GM12865 (cell line): Measurements from ENCODE around the gene DNAH9.

Experiments
- DNase-seq: peaks from one replicate; pipeline ENCODE4 v3.0.0; 2010; ENCODE audit warnings: low read depth
- H3K4me3 ChIP-seq: 2 replicates; pipeline ENCODE4 v1.5.1; 2011; ENCODE audit warnings: mild to moderate bottlenecking, low read depth, low read length, control low read depth
- TF ChIP-seq, protein P1 (sequence below): IDR thresholded peaks from 2 replicates; pipeline ENCODE4 v1.5.1; 2011; ENCODE audit warnings: low read length, control low read depth, low read depth, inconsistent platforms; ENCODE audit not compliant: insufficient read depth; ENCODE audit errors: missing control alignments

DNAH9 gene

DNA sequence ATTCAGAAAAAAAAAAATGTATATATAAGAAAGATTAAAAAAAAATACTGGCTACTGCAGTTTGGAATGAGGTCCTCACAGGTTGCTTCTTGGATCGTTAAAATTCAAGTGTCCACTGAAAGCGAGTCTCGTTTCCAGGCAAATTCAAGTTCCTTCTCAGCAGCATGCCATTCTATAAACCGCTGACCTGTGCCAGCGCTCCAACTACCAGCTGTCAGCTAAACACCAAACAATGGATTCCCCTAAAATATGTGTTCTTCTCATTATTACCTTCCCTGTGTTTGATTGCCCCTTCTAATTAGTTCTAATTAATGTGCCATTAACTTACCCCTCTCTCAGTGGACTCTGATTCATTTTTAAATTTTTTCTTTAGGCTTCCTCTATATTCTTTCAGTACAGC lies 92.4 kb downstream of the DNAH9 start:
- DNase-seq = no peak
- H3K4me3 ChIP-seq = no peak overlapping the region
- TF ChIP-seq, protein P1, sequence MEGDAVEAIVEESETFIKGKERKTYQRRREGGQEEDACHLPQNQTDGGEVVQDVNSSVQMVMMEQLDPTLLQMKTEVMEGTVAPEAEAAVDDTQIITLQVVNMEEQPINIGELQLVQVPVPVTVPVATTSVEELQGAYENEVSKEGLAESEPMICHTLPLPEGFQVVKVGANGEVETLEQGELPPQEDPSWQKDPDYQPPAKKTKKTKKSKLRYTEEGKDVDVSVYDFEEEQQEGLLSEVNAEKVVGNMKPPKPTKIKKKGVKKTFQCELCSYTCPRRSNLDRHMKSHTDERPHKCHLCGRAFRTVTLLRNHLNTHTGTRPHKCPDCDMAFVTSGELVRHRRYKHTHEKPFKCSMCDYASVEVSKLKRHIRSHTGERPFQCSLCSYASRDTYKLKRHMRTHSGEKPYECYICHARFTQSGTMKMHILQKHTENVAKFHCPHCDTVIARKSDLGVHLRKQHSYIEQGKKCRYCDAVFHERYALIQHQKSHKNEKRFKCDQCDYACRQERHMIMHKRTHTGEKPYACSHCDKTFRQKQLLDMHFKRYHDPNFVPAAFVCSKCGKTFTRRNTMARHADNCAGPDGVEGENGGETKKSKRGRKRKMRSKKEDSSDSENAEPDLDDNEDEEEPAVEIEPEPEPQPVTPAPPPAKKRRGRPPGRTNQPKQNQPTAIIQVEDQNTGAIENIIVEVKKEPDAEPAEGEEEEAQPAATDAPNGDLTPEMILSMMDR = no peak

DNA sequence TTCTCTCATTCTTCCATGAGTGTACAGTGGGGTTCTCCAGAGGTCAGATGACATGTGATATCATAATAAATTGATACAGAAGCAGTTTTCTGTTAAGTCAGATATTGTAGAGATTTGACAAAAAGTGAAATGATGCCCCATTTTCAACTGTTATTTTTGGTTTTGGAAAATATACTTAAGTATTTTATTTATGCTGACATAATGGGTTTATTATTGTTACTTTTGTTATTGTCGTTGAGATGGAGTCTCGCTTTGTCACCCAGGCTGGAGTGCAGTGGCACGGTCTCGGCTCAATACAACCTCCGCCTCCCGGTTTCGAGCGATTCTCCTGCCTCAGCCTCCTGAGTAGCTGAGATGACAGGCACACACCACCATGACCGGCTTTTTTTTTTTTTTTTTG lies 94.4 kb downstream of the DNAH9 start:
- TF ChIP-seq, protein P1 = no peak
- no peak overlapping the region for H3K4me3 ChIP-seq
- no peak for DNase-seq

DNA sequence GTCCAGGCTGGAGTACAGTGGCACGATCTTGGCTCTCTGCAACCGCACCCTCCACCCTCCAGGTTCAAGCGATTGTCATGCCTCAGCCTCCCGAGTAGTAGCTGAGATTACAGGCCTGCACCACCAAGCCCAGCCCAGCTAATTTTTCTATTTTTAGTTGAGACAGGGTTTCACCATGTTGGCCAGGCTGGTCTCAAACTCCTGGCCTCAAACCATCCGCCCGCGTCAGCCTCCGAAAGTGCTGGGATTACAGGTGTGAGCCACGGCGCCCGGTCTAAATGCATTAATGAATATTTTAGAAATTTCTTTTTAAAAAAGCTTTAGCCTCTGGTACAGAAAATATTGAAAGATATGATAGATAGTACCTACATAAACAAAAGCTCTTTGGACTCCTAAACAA lies 95.0 kb downstream of the DNAH9 start:
- H3K4me3 ChIP-seq = no peak overlapping the region
- TF ChIP-seq, protein P1 = no peak
- no peak for DNase-seq

DNA sequence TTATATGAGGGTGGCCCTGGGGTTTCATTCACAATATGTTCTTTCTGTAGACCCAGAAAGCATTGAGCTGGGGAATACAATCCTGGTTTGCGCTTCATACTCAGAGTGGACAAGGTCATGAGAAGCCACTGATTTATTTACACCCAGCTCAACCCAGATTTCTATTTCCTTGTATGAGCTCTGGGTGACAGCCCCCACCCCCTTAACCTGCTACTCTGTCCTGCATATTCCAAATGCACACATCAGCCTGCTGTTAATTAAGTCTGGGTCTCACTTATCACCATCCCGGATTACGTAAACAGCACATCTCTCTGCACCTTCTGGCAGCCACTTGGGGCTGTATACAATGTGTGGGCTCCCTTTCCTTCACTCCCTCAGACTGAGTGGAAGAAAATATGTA lies 102.4 kb downstream of the DNAH9 start:
- no peak for DNase-seq
- TF ChIP-seq, protein P1 = no peak
- H3K4me3 ChIP-seq = no peak overlapping the region

DNA sequence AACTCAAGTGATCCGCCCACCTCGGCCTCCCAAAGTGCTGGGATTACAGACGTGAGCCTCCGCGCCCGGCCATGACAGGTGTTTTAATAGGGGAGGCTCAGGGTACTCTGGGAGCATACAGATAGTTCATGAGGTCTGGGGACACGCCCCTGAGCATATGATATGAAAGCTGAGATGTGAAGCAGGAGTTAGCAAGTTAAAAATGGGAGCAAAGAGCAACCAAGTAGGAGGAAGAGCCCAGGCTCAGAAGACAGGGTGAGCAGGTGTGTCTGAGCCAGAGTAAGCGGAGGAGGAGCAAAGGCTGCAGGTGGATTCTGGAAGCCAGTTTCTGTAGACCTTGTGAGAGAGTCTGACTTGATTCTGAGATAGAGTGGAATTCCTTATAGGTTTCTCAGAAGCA lies 103.6 kb downstream of the DNAH9 start:
- H3K4me3 ChIP-seq = no peak overlapping the region
- TF ChIP-seq, protein P1 = no peak
- no peak for DNase-seq

DNA sequence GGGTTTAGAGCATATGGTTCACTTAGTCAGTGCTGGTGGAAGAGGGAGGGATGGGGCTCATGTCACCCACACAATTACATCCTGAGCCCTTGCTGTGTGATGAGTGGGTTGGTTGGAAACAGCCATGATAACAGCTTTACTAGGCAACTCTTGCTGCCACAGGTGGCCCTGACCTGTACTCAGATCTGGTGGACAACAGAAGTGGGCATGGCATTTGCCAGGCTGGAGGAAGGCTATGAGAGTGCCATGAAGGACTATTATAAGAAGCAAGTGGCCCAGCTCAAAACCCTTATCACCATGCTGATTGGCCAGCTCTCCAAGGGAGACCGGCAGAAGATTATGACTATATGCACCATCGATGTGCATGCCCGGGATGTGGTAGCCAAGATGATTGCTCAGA lies 105.8 kb downstream of the DNAH9 start:
- TF ChIP-seq, protein P1 = no peak
- DNase-seq = no peak

DNA sequence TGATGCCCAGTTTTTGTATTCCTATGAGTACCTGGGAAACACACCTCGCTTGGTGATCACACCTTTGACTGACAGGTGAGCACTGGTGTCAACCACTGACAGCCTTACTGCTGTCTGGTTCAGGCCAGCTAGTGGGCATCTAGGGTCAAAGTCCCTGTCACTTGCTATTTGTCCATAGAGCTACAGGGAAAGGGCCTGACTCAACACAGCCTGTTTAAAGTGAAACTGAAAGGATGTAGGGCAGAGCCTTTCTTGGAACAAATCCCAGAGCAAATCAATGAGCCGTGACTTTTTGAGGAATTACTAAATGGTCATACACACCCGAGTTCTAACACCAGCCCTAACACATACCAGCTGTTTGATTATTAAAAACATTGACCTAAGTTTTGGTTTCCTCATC lies 106.8 kb downstream of the DNAH9 start:
- no peak overlapping the region for H3K4me3 ChIP-seq
- TF ChIP-seq, protein P1 = no peak
- DNase-seq = peak; percentile 10

More for the DNA sequence above, 105.8 kb downstream of the DNAH9 start:
- no peak overlapping the region for H3K4me3 ChIP-seq
